ENCODE results near the gene MOGAT3. TPM values are rescaled to one million over a fixed set of nuclear protein-coding genes. Genes with fewer than 3 reads are reported as not detected.

MOGAT3 gene
- total and polyA plus RNA-seq, 2 experiments from 2014 or later = 0.44 TPM; not detected in 1

DNA sequence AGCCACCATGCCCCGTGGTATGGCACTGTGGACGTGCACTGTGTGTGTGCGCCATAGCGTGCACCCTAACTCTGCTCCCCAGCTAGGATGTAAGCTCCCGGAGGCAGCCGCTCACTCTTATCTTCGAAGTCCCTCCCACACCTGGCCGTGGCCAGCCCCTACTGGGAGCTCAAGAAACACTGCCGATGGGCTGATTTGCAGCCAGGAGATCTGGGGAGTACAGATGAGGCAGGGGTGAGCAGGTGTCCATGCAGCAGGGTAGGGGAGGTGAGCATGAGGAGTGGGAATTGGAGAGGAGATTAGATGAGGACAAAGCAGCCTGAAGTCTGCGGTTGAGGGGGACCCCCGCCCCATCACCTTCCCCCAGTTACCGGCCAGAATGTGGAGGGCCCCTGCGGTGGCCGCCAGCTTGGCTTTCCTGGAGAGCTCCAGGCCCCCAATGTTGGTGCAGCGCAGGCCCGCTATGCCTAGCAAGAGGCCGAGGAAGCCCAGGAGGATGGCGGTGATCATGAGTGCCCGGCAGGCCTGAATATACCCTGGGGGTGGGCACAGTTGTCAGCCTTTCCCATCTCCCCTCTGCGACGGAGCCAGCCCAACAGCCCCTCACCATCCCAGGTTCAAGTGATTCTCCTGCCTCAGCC, 33.2 kb upstream of the MOGAT3 start:
- H3F3A ChIP-seq (replicated peaks; ENCODE audit: low read depth) = peaks cover 33% of the 10 kb centered on the region
- peaks cover 36% of the 10 kb centered on the region for H3K4me1 Mint-ChIP-seq
- peaks cover 17% of the 10 kb centered on the region for H3K27me3 Mint-ChIP-seq (ENCODE audit: insufficient read depth, low read depth, poor library complexity)
- no peak for ATAC-seq
- H3K4me3 Mint-ChIP-seq = no peak overlapping the region; the same call in 2 of the 3 replicates
- H3K4me1 ChIP-seq (ENCODE audit: insufficient read depth) = peaks cover 43% of the 10 kb centered on the region
- H3K27ac ChIP-seq (ENCODE audit: low read depth) = no peak overlapping the region
- H3K27ac Mint-ChIP-seq = no peak overlapping the region
- H3K36me3 Mint-ChIP-seq (ENCODE audit: low read depth) = peaks cover 8% of the 10 kb centered on the region
- H3K9me3 Mint-ChIP-seq = no peaks in the 10 kb centered on the region
- H3K9me2 ChIP-seq (ENCODE audit: insufficient read depth) = no peaks in the 10 kb centered on the region
- H2AFZ ChIP-seq = no peak overlapping the region
- no peak overlapping the region for H3K4me3 ChIP-seq
- H3K79me2 ChIP-seq (replicated peaks; ENCODE audit: insufficient read depth) = no peaks in the 10 kb centered on the region
- H3K36me3 ChIP-seq (ENCODE audit: insufficient read depth) = no peaks in the 10 kb centered on the region
- no peaks in the 10 kb centered on the region for H3K27me3 ChIP-seq (ENCODE audit: insufficient read depth)
- no peak overlapping the region for H3K4me2 ChIP-seq
- H4K20me1 ChIP-seq (replicated peaks; ENCODE audit: insufficient read depth) = no peaks in the 10 kb centered on the region; the same call in 1 of the 2 replicates
- no peak for DNase-seq (ENCODE audit: low spot score)
- TF ChIP-seq EZH2phosphoT487 (IDR thresholded peaks at IDR 0.05; ENCODE audit: unreplicated experiment) = no peak

DNA sequence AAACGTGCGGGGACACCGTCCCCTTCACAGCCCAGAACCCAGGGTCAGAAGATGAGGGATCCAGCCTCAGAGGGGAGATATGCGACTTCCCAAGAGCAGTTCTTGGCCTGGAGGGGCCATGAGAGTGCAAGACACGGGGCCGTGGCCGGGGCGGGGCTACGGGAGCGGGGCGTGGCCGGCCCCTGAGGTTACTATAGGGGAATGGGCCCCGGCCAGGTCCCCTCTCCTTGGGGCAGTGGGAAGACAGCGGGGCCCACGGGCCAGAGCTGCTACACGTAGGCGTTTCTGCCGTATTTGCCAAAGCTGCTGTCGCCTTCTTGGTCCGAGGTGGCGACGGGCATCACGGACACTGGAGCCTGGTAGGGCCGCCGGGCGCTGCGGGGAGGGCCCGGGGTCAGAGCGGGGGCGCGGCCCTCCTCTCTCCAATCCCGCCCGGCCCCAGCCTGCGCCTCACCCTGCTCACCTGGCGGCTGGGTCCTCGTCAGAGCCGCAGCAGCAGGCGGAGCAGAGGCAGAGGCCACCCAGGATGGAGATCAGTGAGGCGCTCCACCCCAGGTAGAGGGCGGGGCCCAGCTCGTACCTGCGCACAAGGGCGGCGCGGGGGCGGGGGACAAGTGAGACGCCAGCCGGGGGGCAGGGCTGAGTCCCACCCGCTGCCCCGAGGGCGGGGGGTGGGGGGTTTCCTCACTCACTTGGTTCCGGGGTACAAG, 31.5 kb upstream of the MOGAT3 start:
- no peaks in the 10 kb centered on the region for H3K79me2 ChIP-seq (replicated peaks; ENCODE audit: insufficient read depth)
- no peaks in the 10 kb centered on the region for H3K27me3 ChIP-seq (ENCODE audit: insufficient read depth)
- Mint-ChIP-seq H3K27ac (no peak overlapping the region), H3K36me3 (ENCODE audit: low read depth) (peaks cover 15% of the 10 kb centered on the region), H3K9me3 (no peaks in the 10 kb centered on the region), H3K4me1 (peaks cover 23% of the 10 kb centered on the region), H3K27me3 (ENCODE audit: insufficient read depth, low read depth, poor library complexity) (peaks cover 14% of the 10 kb centered on the region), H3K4me3 (peak overlapping the region; percentile 73)
- H3K4me3 ChIP-seq = peak overlapping the region; percentile 92
- H3F3A ChIP-seq (replicated peaks; ENCODE audit: low read depth) = peaks cover 28% of the 10 kb centered on the region
- H3K4me1 ChIP-seq (ENCODE audit: insufficient read depth) = peaks cover 26% of the 10 kb centered on the region; the same call in 1 of the 2 replicates
- peak overlapping the region; percentile 92 for H2AFZ ChIP-seq
- ATAC-seq (peak; percentile 88), DNase-seq (ENCODE audit: low spot score) (peak; percentile 89)
- peak overlapping the region; percentile 94 for H3K4me2 ChIP-seq
- H3K36me3 ChIP-seq (ENCODE audit: insufficient read depth) = no peaks in the 10 kb centered on the region
- TF ChIP-seq CTCF (conservative IDR thresholded peaks at IDR 0.05; ENCODE audit: low read depth in 2 of 2) = no peak
- no peak for TF ChIP-seq JUNB (IDR thresholded peaks at IDR 0.05; ENCODE audit: unreplicated experiment)
- TF ChIP-seq POLR2AphosphoS5 (IDR thresholded peaks at IDR 0.05; ENCODE audit: low read depth) = peak; percentile 74
- TF ChIP-seq EZH2phosphoT487 (IDR thresholded peaks at IDR 0.05; ENCODE audit: unreplicated experiment) = no peak
- TF ChIP-seq, protein P1, sequence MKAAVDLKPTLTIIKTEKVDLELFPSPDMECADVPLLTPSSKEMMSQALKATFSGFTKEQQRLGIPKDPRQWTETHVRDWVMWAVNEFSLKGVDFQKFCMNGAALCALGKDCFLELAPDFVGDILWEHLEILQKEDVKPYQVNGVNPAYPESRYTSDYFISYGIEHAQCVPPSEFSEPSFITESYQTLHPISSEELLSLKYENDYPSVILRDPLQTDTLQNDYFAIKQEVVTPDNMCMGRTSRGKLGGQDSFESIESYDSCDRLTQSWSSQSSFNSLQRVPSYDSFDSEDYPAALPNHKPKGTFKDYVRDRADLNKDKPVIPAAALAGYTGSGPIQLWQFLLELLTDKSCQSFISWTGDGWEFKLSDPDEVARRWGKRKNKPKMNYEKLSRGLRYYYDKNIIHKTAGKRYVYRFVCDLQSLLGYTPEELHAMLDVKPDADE (IDR thresholded peaks at IDR 0.05) = 0 out of 2 replicates have a peak, but pooled peaks have one; percentile 32
- no peak for TF ChIP-seq NANOG (IDR thresholded peaks at IDR 0.05; ENCODE audit: borderline replicate concordance)
- peak overlapping the region; percentile 76 for H3K27ac ChIP-seq (ENCODE audit: low read depth)
- no peaks in the 10 kb centered on the region for H3K9me2 ChIP-seq (ENCODE audit: insufficient read depth)
- no peaks in the 10 kb centered on the region for H4K20me1 ChIP-seq (replicated peaks; ENCODE audit: insufficient read depth)
